Caco-2 (cell line): ENCODE measurements around the gene CYP3A5. TPM values are rescaled to one million over a fixed set of nuclear protein-coding genes. Genes with fewer than 3 reads are reported as not detected.
"Not testable (repeated sequence)": the region's sequence is repeated elsewhere in the genome, so short reads cannot be mapped to it uniquely, and the experiment has no call there.

ENCODE experiments used
- BruUV-seq: library from RNA; stranded (reverse); fragments of 400-500 nt; replicated peaks from 2 replicates; lab custom pipeline; 2021; lab: Mats Ljungman, UMichigan
- CTCF ChIA-PET: fragments of 300-600 bp; sonication (Branson Sonifier 250); formaldehyde crosslinking; loops from one replicate; lab custom pipeline; 2022; ENCODE audit warnings: antibody characterized with exemption; lab: Charles Lee
- POLR2A ChIA-PET: fragments of 300-600 bp; sonication (Branson Sonifier 250); formaldehyde crosslinking; loops from one replicate; lab custom pipeline; 2022; ENCODE audit warnings: antibody characterized with exemption; lab: Charles Lee
- DNase-seq, 2 experiments: peaks; one replicate each; pipeline versions ENCODE4 v3.0.0 to v3.0.0-alpha.2; 2020 to 2022
- H3K27me3 ChIP-seq: replicated peaks from 2 replicates; pipeline ENCODE4 v1.6.0; 2011; ENCODE audit warnings: low read length; ENCODE audit not compliant: control insufficient read depth, insufficient read depth
- H3K36me3 ChIP-seq: 2 replicates; pipeline ENCODE4 v1.5.1; 2011; ENCODE audit warnings: low read length; ENCODE audit not compliant: control insufficient read depth, insufficient read depth
- H3K4me1 ChIP-seq: fragments of 250-450 bp; sonication (Bioruptor Pico); 2 replicates; pipeline ENCODE4 v1.5.1; 2020; ENCODE audit warnings: mild to moderate bottlenecking
- H3K4me3 ChIP-seq: 2 replicates; pipeline ENCODE4 v1.5.1; 2011; ENCODE audit warnings: low read depth, mild to moderate bottlenecking, control low read depth, low read length
- H3K9me3 ChIP-seq: fragments of 250-450 bp; sonication (Bioruptor Pico); 2 replicates; pipeline ENCODE4 v1.5.1; 2020; ENCODE audit warnings: mild to moderate bottlenecking, moderate library complexity
- H3K27ac Mint-ChIP-seq: one replicate; pipeline ENCODE4 v1.8.0; 2022; ENCODE audit warnings: mixed read lengths; ENCODE audit not compliant: unreplicated experiment
- H3K27me3 Mint-ChIP-seq: one replicate; pipeline ENCODE4 v1.8.0; 2022; ENCODE audit warnings: mixed read lengths; ENCODE audit not compliant: insufficient read depth, unreplicated experiment
- H3K36me3 Mint-ChIP-seq: one replicate; pipeline ENCODE4 v1.8.0; 2022; ENCODE audit warnings: mild to moderate bottlenecking, mixed read lengths; ENCODE audit not compliant: insufficient read depth, unreplicated experiment
- H3K4me1 Mint-ChIP-seq: one replicate; pipeline ENCODE4 v1.8.0; 2022; ENCODE audit warnings: low read depth, mixed read lengths; ENCODE audit not compliant: unreplicated experiment
- H3K4me3 Mint-ChIP-seq: one replicate; pipeline ENCODE4 v1.8.0; 2022; ENCODE audit warnings: mild to moderate bottlenecking, moderate library complexity, mixed read lengths; ENCODE audit not compliant: unreplicated experiment
- H3K9me3 Mint-ChIP-seq: one replicate; pipeline ENCODE4 v1.8.0; 2022; ENCODE audit warnings: mixed read lengths; ENCODE audit not compliant: unreplicated experiment
- CTCF ChIP-seq, 2 experiments: fragments of 200-600 bp in 1 of 2; IDR thresholded peaks; 1 replicate in 1 of 2; 2 replicates in 1 of 2; pipeline versions ENCODE4 v1.5.1 to v1.8.0; 2011 to 2022; ENCODE audit warnings: antibody characterized with exemption in 1 of 2, control low read depth in 1 of 2, inconsistent platforms in 1 of 2, low read depth in 1 of 2, low read length in 1 of 2, mild to moderate bottlenecking in 1 of 2, moderate library complexity in 1 of 2; ENCODE audit not compliant: insufficient read depth in 1 of 2, severe bottlenecking in 1 of 2, unreplicated experiment in 1 of 2
- intact Hi-C: fragments of 100-400 bp; cut with micrococcal nuclease; formaldehyde crosslinking; loops from one replicate; pipeline ENCODE4 v1.10.0; 2022; ENCODE audit not compliant: unreplicated experiment
- total RNA-seq: library from RNA; stranded (reverse); gene quantifications from 2 replicates; pipeline ENCODE4 v1.2.3, GENCODE V29; 2022

The CYP3A5 gene
- total RNA-seq, 1 experiment from 2014 or later: 2.7 TPM

GRCh38 chr7:99642027-99642426 is 37.8 kb downstream of the CYP3A5 start:
- no peaks in the 10 kb centered on the region for H3K36me3 Mint-ChIP-seq
- intact Hi-C loops: no loop called here
- ChIA-PET POLR2A (no interaction called here), CTCF (no interaction called here)
- H3K9me3 Mint-ChIP-seq: no peaks in the 10 kb centered on the region
- H3K4me3 ChIP-seq: no peak overlapping the region
- no peaks in the 10 kb centered on the region for H3K27me3 Mint-ChIP-seq
- H3K4me3 Mint-ChIP-seq: no peak overlapping the region
- H3K9me3 ChIP-seq: no peaks in the 10 kb centered on the region
- H3K4me1 Mint-ChIP-seq: no peaks in the 10 kb centered on the region
- H3K27me3 ChIP-seq: no peaks in the 10 kb centered on the region
- DNase-seq: no peak
- no peak for TF ChIP-seq CTCF (IDR thresholded peaks at IDR 0.05; ENCODE audit: insufficient read depth in 1 of 2, low read depth in 1 of 2, low read length in 1 of 2, severe bottlenecking in 1 of 2, unreplicated experiment in 1 of 2)
- no TSS peak for BruUV-seq
- H3K36me3 ChIP-seq: no peaks in the 10 kb centered on the region
- H3K4me1 ChIP-seq: no peaks in the 10 kb centered on the region
- H3K27ac Mint-ChIP-seq: no peak overlapping the region

- Histone ChIP-seq H3K4me3 (no peak overlapping the region), H3K36me3 (no peaks in the 10 kb centered on the region), H3K9me3 (no peaks in the 10 kb centered on the region), H3K27me3 (no peaks in the 10 kb centered on the region), H3K4me1 (no peaks in the 10 kb centered on the region)
- H3K4me1 Mint-ChIP-seq: no peaks in the 10 kb centered on the region
- BruUV-seq: no TSS peak
- DNase-seq: no peak
- no peak overlapping the region for H3K4me3 Mint-ChIP-seq
- TF ChIP-seq CTCF (IDR thresholded peaks at IDR 0.05; ENCODE audit: insufficient read depth in 1 of 2, low read depth in 1 of 2, low read length in 1 of 2, severe bottlenecking in 1 of 2, unreplicated experiment in 1 of 2): no peak
- no peak overlapping the region for H3K27ac Mint-ChIP-seq
- intact Hi-C loops: no loop called here
- H3K27me3 Mint-ChIP-seq: no peaks in the 10 kb centered on the region
- no peaks in the 10 kb centered on the region for H3K9me3 Mint-ChIP-seq
- ChIA-PET POLR2A (no interaction called here), CTCF (no interaction called here)
- no peaks in the 10 kb centered on the region for H3K36me3 Mint-ChIP-seq
Measured at GRCh38 chr7:99639267-99639666, 40.5 kb downstream of the CYP3A5 start.

GRCh38 chr7:99638731-99639130 is 41.1 kb downstream of the CYP3A5 start:
- Histone ChIP-seq H3K4me1 (no peaks in the 10 kb centered on the region), H3K36me3 (no peaks in the 10 kb centered on the region), H3K4me3 (no peak overlapping the region), H3K9me3 (no peaks in the 10 kb centered on the region), H3K27me3 (no peaks in the 10 kb centered on the region)
- Mint-ChIP-seq H3K36me3 (no peaks in the 10 kb centered on the region), H3K27ac (no peak overlapping the region), H3K27me3 (no peaks in the 10 kb centered on the region), H3K4me1 (no peaks in the 10 kb centered on the region), H3K9me3 (no peaks in the 10 kb centered on the region), H3K4me3 (no peak overlapping the region)
- DNase-seq: no peak
- TF ChIP-seq CTCF (IDR thresholded peaks at IDR 0.05; ENCODE audit: insufficient read depth in 1 of 2, low read depth in 1 of 2, low read length in 1 of 2, severe bottlenecking in 1 of 2, unreplicated experiment in 1 of 2): no peak
- POLR2A ChIA-PET: no interaction called here
- CTCF ChIA-PET: no interaction called here
- BruUV-seq: no TSS peak
- intact Hi-C loops: no loop called here

GRCh38 chr7:99637414-99637813 is 42.4 kb downstream of the CYP3A5 start:
- H3K27ac Mint-ChIP-seq, H3K4me1 Mint-ChIP-seq, H3K9me3 Mint-ChIP-seq, H3K36me3 Mint-ChIP-seq, BruUV-seq, H3K9me3 ChIP-seq, intact Hi-C loops, H3K36me3 ChIP-seq, POLR2A ChIA-PET, H3K4me3 ChIP-seq, CTCF ChIA-PET, H3K4me3 Mint-ChIP-seq, H3K27me3 ChIP-seq, DNase-seq, H3K4me1 ChIP-seq, H3K27me3 Mint-ChIP-seq: not testable (repeated sequence)
